Measurements from ENCODE around the gene BLMH. TPM values are rescaled to one million over a fixed set of nuclear protein-coding genes. Genes with fewer than 3 reads are reported as not detected.

BLMH gene
- total and polyA plus RNA-seq, 8 donors: 5.4 to 32.4 (median 14.7) TPM; not detected in 1

GRCh38 chr17:30199600-30199999 is 92.1 kb downstream of the BLMH start:
- WGBS, 5 donors: 79 to 85% (median 81%) methylated on average over 5 of the region's 5 CpGs
- Histone ChIP-seq H3K36me3 (no peaks in the 10 kb centered on the region), H3K27me3 (peaks cover 0 to 28% (median 0%) of the 10 kb centered on the region in 3 donors), H3K9me3 (no peaks in the 10 kb centered on the region), H3K27ac (no peak overlapping the region), H3K4me3 (no peak overlapping the region), H3K4me1 (no peaks in the 10 kb centered on the region)
- DNase-seq: no peak
- intact Hi-C loops (cut with DNase I; ENCODE audit: low total_unique reads): no loop called here
- TF ChIP-seq EP300 (IDR thresholded peaks at IDR 0.05): no peak
- no peak for TF ChIP-seq POLR2A (IDR thresholded peaks at IDR 0.05)
- TF ChIP-seq POLR2AphosphoS5 (IDR thresholded peaks at IDR 0.05): no peak
- TF ChIP-seq CTCF (IDR thresholded peaks at IDR 0.05): no peak

Small RNA genes lying within 50 kb of the gene (small RNA-seq; reads per million reads assigned to genes)
- gene RF00154 (29.0 to 120 (median 36.9) reads per million in 4 donors), gene RNU6-1267P (0 reads per million in 4 donors)

Other genes starting within 250 kb of the BLMH start
- gene NSRP1, start 175.1 kb downstream of the BLMH start, total RNA-seq: 100 to 1,000 TPM in 1 of 5 donors, 10 to 100 TPM in 3, 1 to 10 TPM in 1; 5.4 to 110 (median 21.6) TPM
- 10 to 100 TPM; 19.1 to 35.6 (median 33.1) TPM for gene NSRP1, start 175.1 kb downstream of the BLMH start, polyA plus RNA-seq
- under 1 TPM in 1 of 5 donors, not detected in 4; 0.18 TPM for gene SLC6A4, start 56.2 kb downstream of the BLMH start, total RNA-seq
- under 1 TPM in 1 of 3 donors, not detected in 2; 0.55 TPM for gene SLC6A4, start 56.2 kb downstream of the BLMH start, polyA plus RNA-seq
- gene TMIGD1, start 42.1 kb upstream of the BLMH start, total RNA-seq: 1 to 10 TPM in 1 of 5 donors, not detected in 4; 1.1 TPM
- gene TMIGD1, start 42.1 kb upstream of the BLMH start, polyA plus RNA-seq: not detected
- gene CPD, start 87.0 kb upstream of the BLMH start, total RNA-seq: 100 to 1,000 TPM in 1 of 5 donors, 10 to 100 TPM in 4; 19.8 to 278 (median 52.9) TPM
- gene CPD, start 87.0 kb upstream of the BLMH start, polyA plus RNA-seq: 1 to 10 TPM; 4.1 to 8.0 (median 6.8) TPM
- 10 to 100 TPM in 3 of 5 donors, 1 to 10 TPM in 2; 7.0 to 45.5 (median 35.7) TPM for gene GOSR1, start 185.5 kb upstream of the BLMH start, total RNA-seq
- gene GOSR1, start 185.5 kb upstream of the BLMH start, polyA plus RNA-seq: 10 to 100 TPM; 10.5 to 13.3 (median 12.7) TPM